Measurements from ENCODE around the gene PDLIM1.
"Not testable (repeated sequence)": the region's sequence is repeated elsewhere in the genome, so short reads cannot be mapped to it uniquely, and the experiment has no call there.

Gene PDLIM1

GRCh38 chr10:95237376-95238170 lies 53.2 kb downstream of the PDLIM1 start:
- DNase-seq: no peak

- no peak for DNase-seq
Measured at GRCh38 chr10:95236068-95236903, 54.5 kb downstream of the PDLIM1 start.

GRCh38 chr10:95235676-95236067 lies 55.1 kb downstream of the PDLIM1 start:
- no peak for DNase-seq

- no peak for DNase-seq
Measured at GRCh38 chr10:95234951-95235350, 55.9 kb downstream of the PDLIM1 start.

GRCh38 chr10:95233377-95234034 lies 57.3 kb downstream of the PDLIM1 start:
- DNase-seq: no peak

- DNase-seq: not testable (repeated sequence)
Measured at GRCh38 chr10:95230677-95231586, 59.9 kb downstream of the PDLIM1 start.

- DNase-seq: no peak
Measured at GRCh38 chr10:95229724-95230627, 60.8 kb downstream of the PDLIM1 start.

GRCh38 chr10:95228934-95229723 lies 61.7 kb downstream of the PDLIM1 start:
- not testable (repeated sequence) for DNase-seq

GRCh38 chr10:95225136-95225535 lies 65.7 kb downstream of the PDLIM1 start:
- DNase-seq: no peak

GRCh38 chr10:95221124-95221523 lies 69.7 kb downstream of the PDLIM1 start:
- no peak for DNase-seq

- no peak for DNase-seq
Measured at GRCh38 chr10:95220539-95220938, 70.3 kb downstream of the PDLIM1 start.

GRCh38 chr10:95217476-95217875 lies 73.3 kb downstream of the PDLIM1 start:
- DNase-seq: no peak

GRCh38 chr10:95214793-95215192 lies 76.0 kb downstream of the PDLIM1 start:
- DNase-seq: no peak

- no peak for DNase-seq
Measured at GRCh38 chr10:95214369-95214768, 76.4 kb downstream of the PDLIM1 start.

- no peak for DNase-seq
Measured at GRCh38 chr10:95211606-95212279, 79.1 kb downstream of the PDLIM1 start.

- no peak for DNase-seq
Measured at GRCh38 chr10:95209509-95210127, 81.2 kb downstream of the PDLIM1 start.

- DNase-seq: no peak
Measured at GRCh38 chr10:95208702-95209391, 82.0 kb downstream of the PDLIM1 start.

- not testable (repeated sequence) for DNase-seq
Measured at GRCh38 chr10:95202865-95203264, 87.9 kb downstream of the PDLIM1 start.

GRCh38 chr10:95201736-95202135 lies 89.1 kb downstream of the PDLIM1 start:
- DNase-seq: no peak

All from NCI-H1436 (cell line).